Muscle layer of duodenum (tissue), 2 donors: ENCODE measurements around the gene SFRP4.

Experiments
- H3K27ac ChIP-seq: one replicate; pipeline ENCODE4 v1.7.0; 2013; ENCODE audit warnings: mild to moderate bottlenecking, low read length
- H3K27me3 ChIP-seq: one replicate; pipeline ENCODE4 v1.7.0; 2013; ENCODE audit warnings: low read depth, mild to moderate bottlenecking, control low read depth, low read length
- H3K36me3 ChIP-seq, 2 donors: one replicate each; pipeline ENCODE4 v1.7.0; 2013; ENCODE audit warnings: low read length in 2 of 2, control low read depth in 1 of 2, mild to moderate bottlenecking in 1 of 2; ENCODE audit not compliant: insufficient read depth in 2 of 2, control insufficient read depth in 1 of 2
- H3K4me1 ChIP-seq, 2 donors: one replicate each; pipeline ENCODE4 v1.7.0; 2013; ENCODE audit warnings: low read length in 2 of 2, mild to moderate bottlenecking in 2 of 2, control low read depth in 1 of 2, moderate library complexity in 1 of 2; ENCODE audit not compliant: insufficient read depth in 2 of 2, control insufficient read depth in 1 of 2
- H3K4me3 ChIP-seq, 2 donors: one replicate each; pipeline ENCODE4 v1.7.0; 2013; ENCODE audit warnings: low read length in 2 of 2, low read depth in 1 of 2, mild to moderate bottlenecking in 1 of 2
- H3K9me3 ChIP-seq, 2 donors: one replicate each; pipeline ENCODE4 v1.7.0; 2013; ENCODE audit warnings: low read length in 2 of 2, control low read depth in 1 of 2, mild to moderate bottlenecking in 1 of 2; ENCODE audit not compliant: control insufficient read depth in 1 of 2
- donor health status: healthy.

SFRP4 gene

GRCh38 chr7:37944737-37945054, 28.1 kb upstream of the SFRP4 start:
- Histone ChIP-seq H3K27ac (no peak overlapping the region), H3K4me3 (no peak overlapping the region), H3K27me3 (no peaks in the 10 kb centered on the region), H3K4me1 (peaks cover 3 to 5% of the 10 kb centered on the region in 2 donors), H3K9me3 (no peaks in the 10 kb centered on the region), H3K36me3 (peaks cover 0 to 6% of the 10 kb centered on the region in 2 donors)

GRCh38 chr7:37943905-37944736, 27.5 kb upstream of the SFRP4 start:
- H3K27ac ChIP-seq: no peak overlapping the region
- peaks cover 0 to under 1% of the 10 kb centered on the region in 2 donors for H3K36me3 ChIP-seq
- no peak overlapping the region for H3K4me3 ChIP-seq
- peaks cover 3 to 5% of the 10 kb centered on the region in 2 donors for H3K4me1 ChIP-seq
- no peaks in the 10 kb centered on the region for H3K27me3 ChIP-seq
- H3K9me3 ChIP-seq: no peaks in the 10 kb centered on the region

DNA sequence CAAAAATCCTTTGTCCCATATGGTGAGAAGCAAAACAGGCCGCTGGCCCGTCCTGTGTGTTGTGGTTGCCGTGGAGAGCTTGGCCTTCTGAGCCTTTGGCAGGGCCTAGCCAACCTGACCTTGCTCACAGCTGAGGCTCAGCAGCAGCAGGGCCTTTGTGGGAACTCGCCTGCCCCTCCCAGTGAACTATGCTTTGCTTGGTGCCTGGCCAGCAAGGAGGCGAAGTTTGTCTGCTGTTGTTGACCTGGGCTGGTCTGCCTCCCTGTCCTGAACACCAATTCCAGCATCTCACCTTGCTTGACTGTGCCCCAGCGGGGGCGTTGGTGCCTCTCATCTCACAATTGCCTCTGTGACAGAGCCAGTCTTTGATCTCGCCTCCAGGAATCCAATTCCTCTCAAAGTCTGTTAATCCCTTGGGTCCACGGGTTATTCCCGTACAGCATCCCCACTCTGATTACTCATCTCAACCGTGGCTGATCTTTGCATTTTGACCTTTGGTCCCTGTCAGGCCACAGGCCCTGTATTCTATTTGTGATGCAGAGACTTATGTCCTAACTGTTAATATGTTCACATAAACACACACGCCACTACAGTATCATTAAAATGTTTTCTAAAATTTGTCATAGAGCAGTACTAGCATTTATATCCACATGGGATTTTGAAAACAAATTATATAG, 26.5 kb upstream of the SFRP4 start:
- no peak overlapping the region for H3K4me3 ChIP-seq
- H3K36me3 ChIP-seq: no peaks in the 10 kb centered on the region
- no peaks in the 10 kb centered on the region for H3K27me3 ChIP-seq
- H3K9me3 ChIP-seq: no peaks in the 10 kb centered on the region
- H3K27ac ChIP-seq: peak overlapping the region; percentile 54
- peaks cover 3 to 5% of the 10 kb centered on the region in 2 donors for H3K4me1 ChIP-seq

GRCh38 chr7:37933018-37933566, 16.5 kb upstream of the SFRP4 start:
- Histone ChIP-seq H3K27ac (no peak overlapping the region), H3K4me3 (no peak overlapping the region), H3K4me1 (no peaks in the 10 kb centered on the region), H3K9me3 (peaks cover 3 to 7% of the 10 kb centered on the region in 2 donors), H3K27me3 (no peaks in the 10 kb centered on the region), H3K36me3 (no peaks in the 10 kb centered on the region)

DNA sequence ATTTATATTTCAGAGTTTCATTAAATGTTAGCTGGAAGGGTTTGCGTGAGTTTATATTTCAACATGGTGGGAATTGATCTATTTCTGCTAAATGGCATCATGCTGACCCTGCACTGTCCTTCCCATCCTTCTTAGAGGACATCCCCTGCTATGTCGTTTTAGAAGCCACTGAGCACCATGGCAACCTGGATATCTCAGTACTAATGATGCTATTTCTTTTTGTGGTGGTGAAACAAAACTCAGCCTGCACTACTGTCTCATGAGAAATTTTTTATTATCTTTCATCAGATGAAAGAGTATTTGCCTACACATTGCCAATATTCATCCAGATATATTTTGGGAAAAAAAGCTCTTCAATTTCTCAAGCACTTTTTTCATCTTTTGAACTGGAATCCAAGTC, 15.9 kb upstream of the SFRP4 start:
- Histone ChIP-seq H3K4me1 (no peaks in the 10 kb centered on the region), H3K27me3 (no peaks in the 10 kb centered on the region), H3K9me3 (peaks cover 3 to 7% of the 10 kb centered on the region in 2 donors), H3K36me3 (no peaks in the 10 kb centered on the region), H3K4me3 (no peak overlapping the region), H3K27ac (no peak overlapping the region)

DNA sequence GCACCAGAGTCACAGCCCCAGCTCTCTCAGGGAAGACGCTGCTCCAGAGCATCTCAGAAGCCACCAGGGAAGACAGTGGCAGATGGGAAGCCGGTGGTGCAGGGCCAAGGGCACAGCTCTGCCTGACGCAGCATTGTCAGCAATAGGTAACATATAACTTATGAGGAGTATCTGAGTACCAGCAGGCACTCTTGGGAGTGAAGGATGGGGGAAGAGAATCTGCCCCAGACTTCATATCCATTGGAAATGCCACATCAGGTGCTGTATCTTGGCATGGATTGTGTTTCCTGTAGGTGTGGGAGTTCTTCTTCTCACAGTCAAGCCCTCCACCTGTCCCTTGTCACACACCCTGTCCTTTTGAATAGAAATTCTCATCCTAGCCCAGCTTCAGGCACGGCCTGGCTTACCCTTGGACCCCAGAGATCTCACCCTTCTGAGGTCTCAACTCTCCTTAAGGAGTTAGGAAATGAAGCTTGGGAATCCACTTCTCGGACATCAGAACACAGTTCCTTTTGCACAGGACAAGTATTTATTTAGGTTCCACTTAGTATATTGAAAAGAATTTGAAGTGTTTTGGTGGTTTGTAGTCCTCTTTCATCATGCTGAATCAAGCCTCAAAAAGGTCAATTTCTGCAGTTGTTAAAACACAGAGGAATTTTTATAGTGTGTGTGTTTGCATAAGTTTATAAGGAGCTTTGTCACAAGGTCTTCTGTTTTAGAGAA, 13.8 kb upstream of the SFRP4 start:
- Histone ChIP-seq H3K4me1 (no peaks in the 10 kb centered on the region), H3K27ac (no peak overlapping the region), H3K9me3 (peaks cover 0 to 7% of the 10 kb centered on the region in 2 donors), H3K27me3 (no peaks in the 10 kb centered on the region), H3K4me3 (no peak overlapping the region), H3K36me3 (no peaks in the 10 kb centered on the region)

DNA sequence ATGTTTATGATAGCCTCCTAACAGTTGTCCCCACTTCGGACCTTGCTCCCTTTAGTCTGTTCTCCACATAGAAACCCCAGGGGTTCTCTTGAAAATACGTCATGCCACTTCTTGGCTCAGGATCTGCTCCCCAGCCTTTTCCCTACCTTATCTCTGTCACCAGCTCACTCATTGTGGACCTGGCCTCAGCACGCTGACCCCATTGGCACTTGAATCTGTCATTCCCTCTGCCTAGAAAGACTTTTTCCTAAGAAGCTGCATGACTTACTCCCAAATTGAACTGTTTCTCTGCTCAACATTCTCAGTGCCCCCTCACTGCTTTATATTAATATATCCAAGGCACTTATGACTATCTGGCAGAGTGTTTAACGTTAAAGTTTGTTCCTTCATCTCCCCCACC, 12.3 kb upstream of the SFRP4 start:
- Histone ChIP-seq H3K4me3 (no peak overlapping the region), H3K27ac (no peak overlapping the region), H3K9me3 (peaks cover 0 to 10% of the 10 kb centered on the region in 2 donors), H3K36me3 (no peaks in the 10 kb centered on the region), H3K27me3 (no peaks in the 10 kb centered on the region), H3K4me1 (no peaks in the 10 kb centered on the region)

DNA sequence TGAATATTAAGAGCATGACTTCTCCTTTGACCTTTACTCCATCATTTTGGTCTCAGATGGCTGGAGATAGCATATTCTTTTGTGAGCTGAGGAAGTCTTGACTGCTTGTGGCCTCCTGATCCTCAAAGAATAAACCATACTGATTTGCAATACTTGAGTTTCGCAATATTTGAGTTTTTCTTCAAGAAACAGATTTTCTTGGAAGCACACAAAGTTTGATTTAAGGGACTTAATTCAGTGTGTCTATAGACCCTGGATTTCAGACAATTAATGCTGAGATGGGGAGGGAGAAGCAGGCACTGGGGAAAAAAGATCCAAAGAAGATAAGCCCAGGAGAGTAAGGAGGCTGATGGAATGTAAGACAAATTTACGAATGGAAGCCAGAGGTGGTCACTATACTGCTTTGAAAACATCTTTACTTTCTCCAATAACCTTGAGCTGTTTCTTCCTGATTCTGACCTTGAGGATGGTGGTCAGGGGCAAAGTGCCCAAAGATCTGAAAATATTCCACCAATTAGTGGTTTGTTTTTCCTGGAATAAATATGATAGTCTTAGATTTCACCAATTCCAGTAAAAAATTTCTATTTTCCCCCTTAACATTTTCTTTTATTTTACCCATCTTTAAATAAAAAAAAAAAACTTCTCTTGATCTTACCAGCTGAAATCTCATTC, 11.3 kb upstream of the SFRP4 start:
- Histone ChIP-seq H3K27ac (no peak overlapping the region), H3K9me3 (peaks cover 0 to 10% of the 10 kb centered on the region in 2 donors), H3K36me3 (no peaks in the 10 kb centered on the region), H3K27me3 (no peaks in the 10 kb centered on the region), H3K4me1 (no peaks in the 10 kb centered on the region), H3K4me3 (no peak overlapping the region)

- Histone ChIP-seq H3K4me3 (peak overlapping the region in 1 of 2 donors; percentile 11), H3K36me3 (no peaks in the 10 kb centered on the region), H3K27me3 (no peaks in the 10 kb centered on the region), H3K4me1 (peaks cover 6 to 7% of the 10 kb centered on the region in 2 donors), H3K9me3 (peaks cover 0 to 10% of the 10 kb centered on the region in 2 donors), H3K27ac (no peak overlapping the region)
These were observed 9.0 kb upstream of the SFRP4 start for GRCh38 chr7:37925620-37926019.

DNA sequence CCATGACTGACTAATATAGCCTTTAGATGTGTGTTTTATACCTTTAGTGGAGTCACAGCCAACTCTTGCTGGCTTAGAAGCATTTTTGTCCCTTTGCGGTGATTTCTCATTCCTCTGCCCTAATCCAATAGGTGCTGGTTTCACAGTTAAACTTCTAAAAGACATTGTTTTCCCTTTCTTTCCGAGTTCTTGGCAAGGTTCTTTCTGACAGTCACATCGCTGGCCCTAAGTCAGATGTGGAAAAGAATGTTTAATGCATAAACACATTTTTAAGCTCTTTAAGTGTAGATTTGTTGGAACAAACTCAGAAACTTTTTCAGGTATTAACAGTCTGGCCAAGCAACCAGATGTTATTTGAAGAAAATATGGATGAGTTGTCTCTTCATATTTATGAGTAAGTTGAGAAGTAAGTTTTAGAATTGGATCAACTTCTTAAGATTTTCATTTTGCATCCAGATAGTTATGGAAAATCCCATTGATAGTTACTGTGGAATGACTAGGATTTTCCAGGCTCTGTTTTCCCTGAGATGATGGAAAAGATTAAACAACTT, 7.9 kb upstream of the SFRP4 start:
- H3K36me3 ChIP-seq: no peaks in the 10 kb centered on the region
- no peak overlapping the region for H3K4me3 ChIP-seq
- H3K4me1 ChIP-seq: peaks cover 6 to 14% of the 10 kb centered on the region in 2 donors
- no peaks in the 10 kb centered on the region for H3K27me3 ChIP-seq
- no peak overlapping the region for H3K27ac ChIP-seq
- peaks cover 0 to 10% of the 10 kb centered on the region in 2 donors for H3K9me3 ChIP-seq
